ENCODE measurements around the gene APOL3.
"Not testable (repeated sequence)": the region's sequence is repeated elsewhere in the genome, so short reads cannot be mapped to it uniquely, and the experiment has no call there.

Gene APOL3

GRCh38 chr22:36156119-36156514 is 4.4 kb downstream of the APOL3 start:
- Histone ChIP-seq H3K9ac (ENCODE audit: insufficient read length) (no peak overlapping the region), H3K27ac (no peak overlapping the region)

DNA sequence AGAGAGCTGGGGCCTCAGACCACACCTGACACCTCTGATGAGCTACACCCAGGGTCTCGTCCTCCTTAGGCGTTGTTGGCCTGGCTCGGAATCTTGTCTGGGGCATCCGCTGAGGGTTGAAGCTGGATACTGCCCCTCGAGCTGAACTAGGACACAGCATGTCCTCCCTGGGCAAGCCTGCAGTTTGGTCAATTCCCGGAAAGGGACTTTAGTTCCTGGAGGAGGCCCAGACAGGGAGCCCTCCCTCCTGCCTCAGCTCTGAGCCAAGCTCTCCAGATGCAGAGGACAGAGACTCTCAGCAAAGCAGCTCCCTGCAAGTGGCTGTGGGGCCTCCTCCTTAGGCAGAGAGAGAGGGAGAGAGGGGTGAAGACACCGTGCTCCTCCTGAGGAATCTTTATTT is 4.9 kb downstream of the APOL3 start:
- Histone ChIP-seq H3K9me3 (ENCODE audit: low read depth, low read length) (no peaks in the 10 kb centered on the region), H3K36me3 (ENCODE audit: insufficient read depth, low read length) (no peaks in the 10 kb centered on the region), H3K4me3 (no peak overlapping the region), H3K27ac (no peak overlapping the region), H3K9ac (ENCODE audit: insufficient read length) (no peak overlapping the region)
- no peak for DNase-seq (ENCODE audit: low read depth, low spot score)
- TF ChIP-seq EZH2 (IDR thresholded peaks at IDR 0.05) (no peak), FOXP2 (optimal IDR thresholded peaks at IDR 0.05; ENCODE audit: control extremely low read depth, extremely low read length, insufficient read depth) (no peak), POLR2AphosphoS5 (IDR thresholded peaks at IDR 0.05; ENCODE audit: borderline replicate concordance, low read depth, low read length) (no peak)

More at GRCh38 chr22:36156119-36156514, 4.4 kb downstream of the APOL3 start:
- DNase-seq (ENCODE audit: low read depth, low spot score), result no peak
- H3K4me3 ChIP-seq, result no peak overlapping the region
- TF ChIP-seq FOXP2 (optimal IDR thresholded peaks at IDR 0.05; ENCODE audit: control extremely low read depth, extremely low read length, insufficient read depth) (no peak), POLR2AphosphoS5 (IDR thresholded peaks at IDR 0.05; ENCODE audit: borderline replicate concordance, low read depth, low read length) (no peak), EZH2 (IDR thresholded peaks at IDR 0.05) (no peak)
- H3K9me3 ChIP-seq (ENCODE audit: low read depth, low read length), result no peaks in the 10 kb centered on the region
- no peaks in the 10 kb centered on the region for H3K36me3 ChIP-seq (ENCODE audit: insufficient read depth, low read length)

DNA sequence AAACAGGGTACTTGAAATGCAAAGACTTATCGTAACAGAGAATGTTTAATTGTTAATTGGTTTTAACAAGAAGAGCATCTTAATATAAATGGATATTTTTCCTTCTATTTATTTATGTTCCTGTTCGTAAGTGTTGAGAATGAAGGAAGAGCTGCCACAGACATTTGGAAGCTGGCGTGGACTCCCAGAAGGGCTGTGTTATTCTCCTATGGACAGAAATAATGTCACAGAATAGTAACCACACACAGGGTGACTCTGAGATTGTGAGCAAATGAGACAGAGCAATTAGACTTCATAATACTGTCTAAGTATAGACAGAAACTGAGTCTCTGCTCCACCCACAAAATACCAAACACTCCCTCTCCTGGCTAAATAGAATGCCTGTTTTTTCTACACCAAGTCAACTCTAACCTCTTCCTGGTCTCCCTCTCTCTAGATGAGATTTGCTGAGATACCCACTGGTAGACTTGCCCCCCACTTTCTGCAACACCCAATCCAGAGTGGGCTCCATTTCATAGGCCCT is 6.1 kb downstream of the APOL3 start:
- no peak overlapping the region for H3K9ac ChIP-seq (ENCODE audit: insufficient read length)
- no peaks in the 10 kb centered on the region for H3K36me3 ChIP-seq (ENCODE audit: insufficient read depth, low read length)
- TF ChIP-seq POLR2AphosphoS5 (IDR thresholded peaks at IDR 0.05; ENCODE audit: borderline replicate concordance, low read depth, low read length) (no peak), EZH2 (IDR thresholded peaks at IDR 0.05) (no peak), FOXP2 (optimal IDR thresholded peaks at IDR 0.05; ENCODE audit: control extremely low read depth, extremely low read length, insufficient read depth) (no peak)
- H3K27ac ChIP-seq, result no peak overlapping the region
- no peaks in the 10 kb centered on the region for H3K9me3 ChIP-seq (ENCODE audit: low read depth, low read length)
- DNase-seq (ENCODE audit: low read depth, low spot score), result no peak
- H3K4me3 ChIP-seq, result no peak overlapping the region

DNA sequence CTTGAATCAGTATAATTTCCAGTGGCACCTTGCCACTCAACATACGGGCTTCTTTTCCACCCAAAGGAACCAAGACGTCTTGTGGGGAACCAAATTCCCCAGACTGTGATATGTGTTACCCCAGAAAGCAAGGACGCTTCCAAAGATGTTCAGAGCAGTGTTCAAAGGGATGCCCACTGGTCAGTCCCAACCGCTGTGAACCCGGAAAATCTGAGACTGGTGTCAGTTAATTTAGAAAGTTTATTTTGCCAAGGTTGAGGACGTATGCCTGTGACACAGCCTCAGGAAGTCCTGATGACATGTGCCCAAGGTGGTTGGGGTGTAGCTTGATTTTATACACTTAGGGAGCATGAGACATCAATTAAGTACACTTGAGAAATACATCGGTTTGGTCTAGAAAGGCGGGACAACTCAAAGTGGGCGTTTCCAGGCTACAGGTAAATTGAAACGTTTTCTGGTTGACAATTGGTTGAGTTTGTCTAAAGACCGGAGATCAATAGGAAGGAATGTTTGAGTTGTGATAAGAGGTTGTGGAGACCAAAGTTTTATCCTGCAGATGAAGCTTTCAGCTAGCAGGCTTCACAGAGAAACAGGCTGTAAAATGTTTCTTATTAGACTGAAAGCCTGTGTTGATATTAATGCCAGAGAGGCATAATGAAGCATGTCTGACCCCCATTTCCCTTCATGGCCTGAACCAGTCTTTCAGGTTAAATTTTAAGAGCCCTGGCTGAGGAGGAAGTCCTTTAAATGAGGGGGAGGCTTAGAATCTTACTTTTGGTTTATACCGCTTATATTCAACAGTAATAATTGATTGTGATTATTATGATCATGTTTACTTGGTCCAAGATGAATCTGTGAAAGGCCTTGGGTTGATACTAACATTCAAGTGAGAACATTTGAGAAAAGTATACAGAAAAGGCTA is 6.8 kb downstream of the APOL3 start:
- Histone ChIP-seq H3K9ac (ENCODE audit: insufficient read length) (no peak overlapping the region), H3K4me3 (no peak overlapping the region), H3K36me3 (ENCODE audit: insufficient read depth, low read length) (no peaks in the 10 kb centered on the region), H3K27ac (no peak overlapping the region), H3K9me3 (ENCODE audit: low read depth, low read length) (no peaks in the 10 kb centered on the region)
- TF ChIP-seq FOXP2 (optimal IDR thresholded peaks at IDR 0.05; ENCODE audit: control extremely low read depth, extremely low read length, insufficient read depth), result no peak
- TF ChIP-seq POLR2AphosphoS5 (IDR thresholded peaks at IDR 0.05; ENCODE audit: borderline replicate concordance, low read depth, low read length), result no peak
- TF ChIP-seq EZH2 (IDR thresholded peaks at IDR 0.05), result no peak
- no peak for DNase-seq (ENCODE audit: low read depth, low spot score)

DNA sequence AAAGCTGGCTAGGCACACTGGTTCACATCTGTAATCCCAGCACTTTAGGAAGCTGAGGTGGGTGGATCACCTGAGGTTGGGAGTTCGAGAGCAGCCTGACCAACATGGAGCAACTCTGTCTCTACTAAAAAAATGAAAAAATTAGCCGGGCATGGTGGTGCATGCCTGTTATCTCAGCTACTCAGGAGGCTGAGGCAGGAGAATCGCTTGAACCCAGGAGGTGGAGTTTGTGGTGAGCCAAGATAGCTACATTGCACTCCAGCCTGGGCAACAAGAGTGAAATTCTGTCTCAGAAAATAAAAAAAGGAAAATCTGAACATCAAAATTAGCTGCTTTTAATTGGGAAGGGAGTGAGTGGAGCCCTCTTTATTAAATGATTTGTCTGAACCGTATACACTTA is 7.7 kb downstream of the APOL3 start:
- not testable (repeated sequence) for H3K27ac ChIP-seq; H3K9ac ChIP-seq (ENCODE audit: insufficient read length); H3K9me3 ChIP-seq (ENCODE audit: low read depth, low read length); H3K4me3 ChIP-seq; DNase-seq (ENCODE audit: low read depth, low spot score); H3K36me3 ChIP-seq (ENCODE audit: insufficient read depth, low read length)

- Histone ChIP-seq H3K9ac (ENCODE audit: insufficient read length) (no peak overlapping the region), H3K36me3 (ENCODE audit: insufficient read depth, low read length) (no peaks in the 10 kb centered on the region)
- TF ChIP-seq FOXP2 (optimal IDR thresholded peaks at IDR 0.05; ENCODE audit: control extremely low read depth, extremely low read length, insufficient read depth) (no peak), EZH2 (IDR thresholded peaks at IDR 0.05) (no peak), POLR2AphosphoS5 (IDR thresholded peaks at IDR 0.05; ENCODE audit: borderline replicate concordance, low read depth, low read length) (no peak)
Observed at GRCh38 chr22:36152088-36152487, 8.5 kb downstream of the APOL3 start.

GRCh38 chr22:36151006-36151595 is 9.5 kb downstream of the APOL3 start:
- Histone ChIP-seq H3K9ac (ENCODE audit: insufficient read length) (no peak overlapping the region), H3K36me3 (ENCODE audit: insufficient read depth, low read length) (no peaks in the 10 kb centered on the region), H3K9me3 (ENCODE audit: low read depth, low read length) (no peaks in the 10 kb centered on the region), H3K27ac (no peak overlapping the region), H3K4me3 (no peak overlapping the region)
- DNase-seq (ENCODE audit: low read depth, low spot score), result no peak
- no peak for TF ChIP-seq EZH2 (IDR thresholded peaks at IDR 0.05)
- no peak for TF ChIP-seq POLR2AphosphoS5 (IDR thresholded peaks at IDR 0.05; ENCODE audit: borderline replicate concordance, low read depth, low read length)
- no peak for TF ChIP-seq FOXP2 (optimal IDR thresholded peaks at IDR 0.05; ENCODE audit: control extremely low read depth, extremely low read length, insufficient read depth)

More at GRCh38 chr22:36152088-36152487, 8.5 kb downstream of the APOL3 start:
- no peak overlapping the region for H3K4me3 ChIP-seq
- no peak overlapping the region for H3K27ac ChIP-seq
- no peaks in the 10 kb centered on the region for H3K9me3 ChIP-seq (ENCODE audit: low read depth, low read length)
- DNase-seq (ENCODE audit: low read depth, low spot score), result no peak

- DNase-seq (ENCODE audit: low read depth, low spot score), result no peak
- Histone ChIP-seq H3K4me3 (no peak overlapping the region), H3K9ac (ENCODE audit: insufficient read length) (no peak overlapping the region), H3K36me3 (ENCODE audit: insufficient read depth, low read length) (no peaks in the 10 kb centered on the region), H3K27ac (no peak overlapping the region), H3K9me3 (ENCODE audit: low read depth, low read length) (no peaks in the 10 kb centered on the region)
- TF ChIP-seq EZH2 (IDR thresholded peaks at IDR 0.05) (no peak), FOXP2 (optimal IDR thresholded peaks at IDR 0.05; ENCODE audit: control extremely low read depth, extremely low read length, insufficient read depth) (no peak), POLR2AphosphoS5 (IDR thresholded peaks at IDR 0.05; ENCODE audit: borderline replicate concordance, low read depth, low read length) (no peak)
Observed at GRCh38 chr22:36149441-36149840, 11.1 kb downstream of the APOL3 start.
